Caco-2 (cell line): ENCODE data around the gene CXCL6. TPM values are rescaled to one million over a fixed set of nuclear protein-coding genes. Genes with fewer than 3 reads are reported as not detected.

Experiments
- BruUV-seq: library from RNA; stranded (reverse); fragments of 400-500 nt; replicated peaks from 2 replicates; lab custom pipeline; 2021; lab: Mats Ljungman, UMichigan
- CTCF ChIA-PET: fragments of 300-600 bp; sonication (Branson Sonifier 250); formaldehyde crosslinking; loops from one replicate; lab custom pipeline; 2022; ENCODE audit warnings: antibody characterized with exemption; lab: Charles Lee
- POLR2A ChIA-PET: fragments of 300-600 bp; sonication (Branson Sonifier 250); formaldehyde crosslinking; loops from one replicate; lab custom pipeline; 2022; ENCODE audit warnings: antibody characterized with exemption; lab: Charles Lee
- DNase-seq, 2 experiments: peaks; one replicate each; pipeline versions ENCODE4 v3.0.0 to v3.0.0-alpha.2; 2020 to 2022
- H3K27me3 ChIP-seq: replicated peaks from 2 replicates; pipeline ENCODE4 v1.6.0; 2011; ENCODE audit warnings: low read length; ENCODE audit not compliant: control insufficient read depth, insufficient read depth
- H3K36me3 ChIP-seq: 2 replicates; pipeline ENCODE4 v1.5.1; 2011; ENCODE audit warnings: low read length; ENCODE audit not compliant: control insufficient read depth, insufficient read depth
- H3K4me1 ChIP-seq: fragments of 250-450 bp; sonication (Bioruptor Pico); 2 replicates; pipeline ENCODE4 v1.5.1; 2020; ENCODE audit warnings: mild to moderate bottlenecking
- H3K4me3 ChIP-seq: 2 replicates; pipeline ENCODE4 v1.5.1; 2011; ENCODE audit warnings: low read depth, mild to moderate bottlenecking, control low read depth, low read length
- H3K9me3 ChIP-seq: fragments of 250-450 bp; sonication (Bioruptor Pico); 2 replicates; pipeline ENCODE4 v1.5.1; 2020; ENCODE audit warnings: mild to moderate bottlenecking, moderate library complexity
- H3K27ac Mint-ChIP-seq: one replicate; pipeline ENCODE4 v1.8.0; 2022; ENCODE audit warnings: mixed read lengths; ENCODE audit not compliant: unreplicated experiment
- H3K27me3 Mint-ChIP-seq: one replicate; pipeline ENCODE4 v1.8.0; 2022; ENCODE audit warnings: mixed read lengths; ENCODE audit not compliant: insufficient read depth, unreplicated experiment
- H3K36me3 Mint-ChIP-seq: one replicate; pipeline ENCODE4 v1.8.0; 2022; ENCODE audit warnings: mild to moderate bottlenecking, mixed read lengths; ENCODE audit not compliant: insufficient read depth, unreplicated experiment
- H3K4me1 Mint-ChIP-seq: one replicate; pipeline ENCODE4 v1.8.0; 2022; ENCODE audit warnings: low read depth, mixed read lengths; ENCODE audit not compliant: unreplicated experiment
- H3K4me3 Mint-ChIP-seq: one replicate; pipeline ENCODE4 v1.8.0; 2022; ENCODE audit warnings: mild to moderate bottlenecking, moderate library complexity, mixed read lengths; ENCODE audit not compliant: unreplicated experiment
- H3K9me3 Mint-ChIP-seq: one replicate; pipeline ENCODE4 v1.8.0; 2022; ENCODE audit warnings: mixed read lengths; ENCODE audit not compliant: unreplicated experiment
- intact Hi-C: fragments of 100-400 bp; cut with micrococcal nuclease; formaldehyde crosslinking; loops from one replicate; pipeline ENCODE4 v1.10.0; 2022; ENCODE audit not compliant: unreplicated experiment
- total RNA-seq: library from RNA; stranded (reverse); gene quantifications from 2 replicates; pipeline ENCODE4 v1.2.3, GENCODE V29; 2022
- TF ChIP-seq, protein P1 (sequence below), 2 experiments: fragments of 200-600 bp in 1 of 2; IDR thresholded peaks; 1 replicate in 1 of 2; 2 replicates in 1 of 2; pipeline versions ENCODE4 v1.5.1 to v1.8.0; 2011 to 2022; ENCODE audit warnings: antibody characterized with exemption in 1 of 2, control low read depth in 1 of 2, inconsistent platforms in 1 of 2, low read depth in 1 of 2, low read length in 1 of 2, mild to moderate bottlenecking in 1 of 2, moderate library complexity in 1 of 2; ENCODE audit not compliant: insufficient read depth in 1 of 2, severe bottlenecking in 1 of 2, unreplicated experiment in 1 of 2

The CXCL6 gene
- total RNA-seq, 1 experiment from 2014 or later, result not detected

DNA sequence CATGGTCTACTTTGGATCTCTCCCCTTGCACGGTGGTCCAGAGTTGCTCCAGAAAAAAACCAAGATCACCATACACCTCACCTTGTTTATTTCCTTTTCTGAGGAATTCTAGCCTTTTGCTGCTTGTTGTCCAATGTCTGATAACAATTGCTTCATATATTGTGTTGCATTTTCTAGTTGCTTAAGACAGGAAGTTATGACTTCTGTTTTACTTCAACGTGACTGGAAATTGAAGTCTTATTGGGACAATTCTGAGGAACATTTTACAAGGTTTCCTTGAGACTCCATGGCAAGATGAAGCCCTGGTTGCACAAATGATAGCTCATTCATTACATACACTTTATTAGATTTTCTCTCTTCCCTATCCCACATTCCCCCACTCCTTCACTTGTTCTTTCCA, 37.9 kb downstream of the CXCL6 start:
- Histone ChIP-seq H3K4me3 (no peak overlapping the region), H3K27me3 (no peaks in the 10 kb centered on the region), H3K4me1 (no peaks in the 10 kb centered on the region), H3K36me3 (no peaks in the 10 kb centered on the region), H3K9me3 (no peaks in the 10 kb centered on the region)
- Mint-ChIP-seq H3K27me3 (peaks cover 13% of the 10 kb centered on the region), H3K9me3 (no peaks in the 10 kb centered on the region), H3K27ac (no peak overlapping the region), H3K36me3 (no peaks in the 10 kb centered on the region), H3K4me1 (no peaks in the 10 kb centered on the region), H3K4me3 (no peak overlapping the region)
- TF ChIP-seq, protein P1, sequence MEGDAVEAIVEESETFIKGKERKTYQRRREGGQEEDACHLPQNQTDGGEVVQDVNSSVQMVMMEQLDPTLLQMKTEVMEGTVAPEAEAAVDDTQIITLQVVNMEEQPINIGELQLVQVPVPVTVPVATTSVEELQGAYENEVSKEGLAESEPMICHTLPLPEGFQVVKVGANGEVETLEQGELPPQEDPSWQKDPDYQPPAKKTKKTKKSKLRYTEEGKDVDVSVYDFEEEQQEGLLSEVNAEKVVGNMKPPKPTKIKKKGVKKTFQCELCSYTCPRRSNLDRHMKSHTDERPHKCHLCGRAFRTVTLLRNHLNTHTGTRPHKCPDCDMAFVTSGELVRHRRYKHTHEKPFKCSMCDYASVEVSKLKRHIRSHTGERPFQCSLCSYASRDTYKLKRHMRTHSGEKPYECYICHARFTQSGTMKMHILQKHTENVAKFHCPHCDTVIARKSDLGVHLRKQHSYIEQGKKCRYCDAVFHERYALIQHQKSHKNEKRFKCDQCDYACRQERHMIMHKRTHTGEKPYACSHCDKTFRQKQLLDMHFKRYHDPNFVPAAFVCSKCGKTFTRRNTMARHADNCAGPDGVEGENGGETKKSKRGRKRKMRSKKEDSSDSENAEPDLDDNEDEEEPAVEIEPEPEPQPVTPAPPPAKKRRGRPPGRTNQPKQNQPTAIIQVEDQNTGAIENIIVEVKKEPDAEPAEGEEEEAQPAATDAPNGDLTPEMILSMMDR (IDR thresholded peaks at IDR 0.05; ENCODE audit: insufficient read depth in 1 of 2, low read depth in 1 of 2, low read length in 1 of 2, severe bottlenecking in 1 of 2, unreplicated experiment in 1 of 2), result no peak
- ChIA-PET CTCF (no interaction called here), POLR2A (no interaction called here)
- intact Hi-C loops, result no loop called here
- DNase-seq, result no peak
- BruUV-seq, result no TSS peak

DNA sequence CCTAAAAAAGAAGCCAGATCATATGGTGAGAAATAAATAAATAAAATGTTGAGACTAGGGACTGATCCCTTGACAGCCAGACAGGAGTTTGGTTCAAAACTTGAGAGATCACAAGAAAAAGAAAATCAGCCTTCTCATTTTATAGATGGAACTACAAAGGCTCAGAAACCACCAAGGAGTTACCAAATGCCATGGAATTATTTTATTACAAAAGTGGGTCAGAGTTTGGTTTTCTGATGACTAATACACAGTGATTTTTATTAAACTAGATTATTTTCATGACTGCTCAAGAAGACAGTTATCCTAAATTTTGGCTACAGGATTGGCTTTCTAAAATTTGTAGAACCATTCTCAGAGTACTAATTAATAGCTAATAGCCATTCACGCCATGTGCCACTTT, 38.9 kb downstream of the CXCL6 start:
- H3K27me3 Mint-ChIP-seq, result peaks cover 13% of the 10 kb centered on the region
- Histone ChIP-seq H3K4me1 (no peaks in the 10 kb centered on the region), H3K9me3 (no peaks in the 10 kb centered on the region), H3K4me3 (no peak overlapping the region), H3K36me3 (no peaks in the 10 kb centered on the region), H3K27me3 (no peaks in the 10 kb centered on the region)
- no TSS peak for BruUV-seq
- TF ChIP-seq, protein P1 (IDR thresholded peaks at IDR 0.05; ENCODE audit: insufficient read depth in 1 of 2, low read depth in 1 of 2, low read length in 1 of 2, severe bottlenecking in 1 of 2, unreplicated experiment in 1 of 2), result no peak
- no peaks in the 10 kb centered on the region for H3K9me3 Mint-ChIP-seq
- H3K36me3 Mint-ChIP-seq, result no peaks in the 10 kb centered on the region
- H3K27ac Mint-ChIP-seq, result no peak overlapping the region
- ChIA-PET CTCF (no interaction called here), POLR2A (no interaction called here)
- DNase-seq, result no peak
- H3K4me1 Mint-ChIP-seq, result no peaks in the 10 kb centered on the region
- intact Hi-C loops, result no loop called here
- no peak overlapping the region for H3K4me3 Mint-ChIP-seq

DNA sequence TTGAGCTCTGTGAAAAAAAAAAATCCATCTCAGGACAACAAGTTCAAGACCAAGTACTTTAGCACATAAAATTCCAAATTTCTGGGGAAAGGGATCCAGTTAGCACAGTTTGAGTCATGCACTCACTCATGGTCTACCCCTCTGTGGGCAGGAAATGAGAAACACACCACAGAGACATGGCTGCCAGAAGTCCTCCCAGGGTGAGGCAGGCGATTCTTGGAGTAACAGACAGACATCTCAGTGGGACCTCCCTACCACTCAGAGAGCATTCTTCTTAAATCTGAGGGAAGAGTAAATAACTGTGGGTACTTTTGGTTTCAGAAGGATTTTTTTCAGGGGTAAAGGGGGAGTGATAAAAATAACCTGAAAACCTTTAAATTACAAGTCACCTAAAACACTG, 46.8 kb downstream of the CXCL6 start:
- H3K4me1 Mint-ChIP-seq, result no peaks in the 10 kb centered on the region
- no peak overlapping the region for H3K4me3 Mint-ChIP-seq
- no peak for DNase-seq
- no peaks in the 10 kb centered on the region for H3K4me1 ChIP-seq
- no peaks in the 10 kb centered on the region for H3K27me3 ChIP-seq
- H3K27ac Mint-ChIP-seq, result no peak overlapping the region
- H3K36me3 ChIP-seq, result no peaks in the 10 kb centered on the region
- intact Hi-C loops, result no loop called here
- ChIA-PET CTCF (no interaction called here), POLR2A (no interaction called here)
- TF ChIP-seq, protein P1 (IDR thresholded peaks at IDR 0.05; ENCODE audit: insufficient read depth in 1 of 2, low read depth in 1 of 2, low read length in 1 of 2, severe bottlenecking in 1 of 2, unreplicated experiment in 1 of 2), result no peak
- peaks cover 6% of the 10 kb centered on the region for H3K27me3 Mint-ChIP-seq
- no peak overlapping the region for H3K4me3 ChIP-seq
- no peaks in the 10 kb centered on the region for H3K9me3 ChIP-seq
- no TSS peak for BruUV-seq
- no peaks in the 10 kb centered on the region for H3K9me3 Mint-ChIP-seq
- no peaks in the 10 kb centered on the region for H3K36me3 Mint-ChIP-seq
